Mesodermal cell (in vitro differentiated cells): ENCODE data around the gene CORO1C.

ENCODE experiments used
- H3K27ac ChIP-seq: 2 replicates; pipeline ENCODE4 v1.7.0; 2013; ENCODE audit warnings: mild to moderate bottlenecking, low read depth, low read length, moderate library complexity; ENCODE audit not compliant: severe bottlenecking
- H3K36me3 ChIP-seq: 2 replicates; pipeline ENCODE4 v1.7.1; 2013; ENCODE audit warnings: mild to moderate bottlenecking, low read length, moderate library complexity; ENCODE audit not compliant: control insufficient read depth, insufficient read depth
- H3K4me1 ChIP-seq: one replicate; pipeline ENCODE4 v1.7.1; 2013; ENCODE audit warnings: mild to moderate bottlenecking, low read length; ENCODE audit not compliant: insufficient read depth, control insufficient read depth, poor library complexity, severe bottlenecking
- H3K4me3 ChIP-seq: 2 replicates; pipeline ENCODE4 v1.7.0; 2013; ENCODE audit warnings: low read length, control low read depth, mild to moderate bottlenecking; ENCODE audit not compliant: insufficient read depth, poor library complexity, severe bottlenecking; ENCODE audit errors: extremely low read depth
- H3K9me3 ChIP-seq: 2 replicates; pipeline ENCODE4 v1.7.1; 2013; ENCODE audit warnings: mild to moderate bottlenecking, low read length, moderate library complexity; ENCODE audit not compliant: control insufficient read depth
- WGBS, 2 experiments: methylation state at CpG; one replicate each; pipeline ENCODE4 v1.1.5; 2013; ENCODE audit warnings: missing lambda C conversion rate in 2 of 2; ENCODE audit not compliant: insufficient coverage in 2 of 2; 5-methylcytosine and 5-hydroxymethylcytosine counted together

Gene CORO1C

GRCh38 chr12:108611884-108612415 lies 119.4 kb downstream of the CORO1C start:
- H3K4me1 ChIP-seq: peaks cover 14% of the 10 kb centered on the region
- peaks cover 8% of the 10 kb centered on the region for H3K9me3 ChIP-seq
- H3K36me3 ChIP-seq: no peaks in the 10 kb centered on the region
- H3K27ac ChIP-seq: no peak overlapping the region
- WGBS, 2 experiments: 50 to 65% methylated on average over 4 to 5 of the region's 5 CpGs
- no peak overlapping the region for H3K4me3 ChIP-seq

- H3K27ac ChIP-seq: no peak overlapping the region
- 92 to 93% methylated on average over 11 to 13 of the region's 15 CpGs for WGBS, 2 experiments
- H3K36me3 ChIP-seq: no peaks in the 10 kb centered on the region
- peaks cover 6% of the 10 kb centered on the region for H3K9me3 ChIP-seq
- H3K4me3 ChIP-seq: no peak overlapping the region
- H3K4me1 ChIP-seq: peaks cover 14% of the 10 kb centered on the region
Observed at GRCh38 chr12:108610856-108611605, 120.3 kb downstream of the CORO1C start.

GRCh38 chr12:108610336-108610815 lies 120.9 kb downstream of the CORO1C start:
- Histone ChIP-seq H3K4me3 (no peak overlapping the region), H3K36me3 (no peaks in the 10 kb centered on the region), H3K9me3 (no peaks in the 10 kb centered on the region), H3K27ac (no peak overlapping the region), H3K4me1 (peaks cover 14% of the 10 kb centered on the region)
- WGBS, 2 experiments: 89 to 97% methylated on average over 6 to 7 of the region's 8 CpGs

- Histone ChIP-seq H3K4me1 (peaks cover 14% of the 10 kb centered on the region), H3K36me3 (no peaks in the 10 kb centered on the region), H3K27ac (no peak overlapping the region), H3K9me3 (no peaks in the 10 kb centered on the region), H3K4me3 (no peak overlapping the region)
- WGBS, 2 experiments: 74 to 79% methylated on average over 14 to 16 of the region's 21 CpGs
Observed at GRCh38 chr12:108609537-108610335, 121.6 kb downstream of the CORO1C start.

- no peak overlapping the region for H3K4me3 ChIP-seq
- WGBS, 2 experiments: 92 to 93% methylated on average over 5 of the region's 5 CpGs
- H3K27ac ChIP-seq: no peak overlapping the region
- H3K9me3 ChIP-seq: no peaks in the 10 kb centered on the region
- no peaks in the 10 kb centered on the region for H3K36me3 ChIP-seq
- peaks cover 14% of the 10 kb centered on the region for H3K4me1 ChIP-seq
Observed at GRCh38 chr12:108608616-108609015, 122.7 kb downstream of the CORO1C start.

GRCh38 chr12:108607981-108608600 lies 123.2 kb downstream of the CORO1C start:
- Histone ChIP-seq H3K4me1 (peaks cover 13% of the 10 kb centered on the region), H3K9me3 (no peaks in the 10 kb centered on the region), H3K27ac (no peak overlapping the region), H3K4me3 (no peak overlapping the region), H3K36me3 (no peaks in the 10 kb centered on the region)
- 85 to 91% methylated on average over 6 to 9 of the region's 10 CpGs for WGBS, 2 experiments

GRCh38 chr12:108606492-108606891 lies 124.8 kb downstream of the CORO1C start:
- H3K4me3 ChIP-seq: no peak overlapping the region
- H3K36me3 ChIP-seq: no peaks in the 10 kb centered on the region
- no peaks in the 10 kb centered on the region for H3K9me3 ChIP-seq
- no peak overlapping the region for H3K27ac ChIP-seq
- H3K4me1 ChIP-seq: peaks cover 9% of the 10 kb centered on the region
- WGBS, 2 experiments: 89 to 92% methylated on average over 8 to 9 of the region's 9 CpGs

GRCh38 chr12:108605690-108606406 lies 125.5 kb downstream of the CORO1C start:
- H3K27ac ChIP-seq: no peak overlapping the region
- no peak overlapping the region for H3K4me3 ChIP-seq
- peaks cover 9% of the 10 kb centered on the region for H3K4me1 ChIP-seq
- no peaks in the 10 kb centered on the region for H3K9me3 ChIP-seq
- H3K36me3 ChIP-seq: no peaks in the 10 kb centered on the region
- WGBS, 2 experiments: 94 to 100% methylated on average over 3 to 4 of the region's 4 CpGs

GRCh38 chr12:108605000-108605689 lies 126.2 kb downstream of the CORO1C start:
- H3K4me1 ChIP-seq: peaks cover 7% of the 10 kb centered on the region
- 75 to 84% methylated on average over 1 to 3 of the region's 3 CpGs for WGBS, 2 experiments
- H3K9me3 ChIP-seq: no peaks in the 10 kb centered on the region
- no peaks in the 10 kb centered on the region for H3K36me3 ChIP-seq
- no peak overlapping the region for H3K27ac ChIP-seq
- no peak overlapping the region for H3K4me3 ChIP-seq
